HG02610 (cell line): ENCODE data around the gene CCDC183.
"Not testable (repeated sequence)": the region's sequence is repeated elsewhere in the genome, so short reads cannot be mapped to it uniquely, and the experiment has no call there.

Experiments
- ATAC-seq: cut with Tn5 transposase; IDR thresholded peaks from one replicate; pipeline ENCODE4 v1.9.1; 2021; ENCODE audit warnings: mild to moderate bottlenecking, moderate library complexity; ENCODE audit not compliant: unreplicated experiment

CCDC183 gene

GRCh38 chr9:136796238-136796774, at the start of gene CCDC183:
TSS of gene CCDC183 (plus strand) at chr9:136796338. CDS start at chr9:136796398, 60 bp downstream.
- ATAC-seq, result no peak

- ATAC-seq, result no peak
Observed at GRCh38 chr9:136746621-136747020, 49.5 kb upstream of the CCDC183 start.

DNA sequence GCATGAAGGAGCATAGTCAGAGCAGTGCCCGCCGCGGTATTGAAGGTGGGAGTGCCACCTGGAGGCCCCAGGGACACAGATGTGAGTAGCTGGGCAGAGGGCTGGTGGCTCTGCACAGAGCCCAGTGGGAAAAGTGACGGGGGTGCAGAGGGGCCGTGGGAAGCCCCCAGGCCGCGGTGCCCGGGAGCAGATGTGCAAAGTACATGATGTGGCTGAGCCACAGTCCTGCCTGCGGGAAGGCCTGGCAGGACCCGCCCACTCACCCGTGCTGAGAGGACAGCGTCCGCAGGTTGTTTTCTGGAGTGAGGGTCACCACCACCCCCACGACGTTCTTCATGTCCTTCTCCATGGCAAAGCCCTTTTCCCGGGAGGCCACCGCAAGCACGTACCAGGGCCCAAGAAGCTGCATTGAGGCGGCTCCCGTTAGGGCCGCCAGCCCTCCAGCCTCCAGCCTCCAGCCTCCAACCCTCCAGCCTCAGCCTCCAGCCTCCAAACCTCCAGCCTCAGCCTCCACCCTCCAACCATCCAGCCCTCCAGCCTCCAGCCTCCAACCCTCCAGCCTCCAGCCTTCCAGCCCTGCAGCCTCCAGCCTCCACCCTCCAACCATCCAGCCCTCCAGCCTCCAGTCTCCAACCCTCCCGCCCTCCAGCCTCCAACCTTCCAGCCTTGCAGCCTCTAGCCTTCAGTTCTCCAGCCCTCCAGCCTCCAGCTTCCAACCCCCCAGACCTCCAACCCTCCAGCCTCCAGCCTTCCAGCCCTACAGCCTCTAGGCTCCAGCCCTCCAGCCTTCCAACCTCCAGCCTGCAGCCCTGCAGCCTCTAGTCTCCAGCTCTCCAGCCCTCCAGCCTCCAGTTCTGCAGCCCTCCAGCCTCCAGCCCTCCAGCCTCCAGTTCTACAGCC, 48.7 kb upstream of the CCDC183 start:
- ATAC-seq, result no peak

GRCh38 chr9:136748201-136748600, 47.9 kb upstream of the CCDC183 start, which contains the start of gene LCN6:
TSS of gene LCN6 (minus strand) at chr9:136748525. CDS start at chr9:136748483, 42 bp downstream.
- no peak for ATAC-seq

- ATAC-seq, result no peak
Observed at GRCh38 chr9:136748666-136749611, 47.2 kb upstream of the CCDC183 start.

DNA sequence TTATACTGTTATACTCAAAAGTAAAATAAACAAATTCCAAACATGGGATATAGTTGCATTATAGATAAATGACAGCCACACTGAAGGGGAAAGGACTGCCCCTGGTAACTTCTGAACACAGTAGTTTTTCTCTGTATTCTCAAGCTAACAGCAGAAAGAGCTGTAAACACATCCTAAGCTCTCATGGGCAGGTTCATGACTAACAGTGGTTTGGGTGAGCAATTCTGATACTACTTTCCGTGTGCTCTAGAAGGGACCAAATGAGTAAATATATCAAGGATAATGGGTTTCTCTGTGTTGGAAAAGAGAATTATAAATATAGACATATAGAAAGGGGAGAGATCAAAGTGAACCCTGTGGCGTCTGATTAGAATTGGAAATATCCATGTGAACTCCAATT, 45.6 kb upstream of the CCDC183 start:
- ATAC-seq, result no peak

GRCh38 chr9:136751244-136751643, 44.9 kb upstream of the CCDC183 start:
- no peak for ATAC-seq

DNA sequence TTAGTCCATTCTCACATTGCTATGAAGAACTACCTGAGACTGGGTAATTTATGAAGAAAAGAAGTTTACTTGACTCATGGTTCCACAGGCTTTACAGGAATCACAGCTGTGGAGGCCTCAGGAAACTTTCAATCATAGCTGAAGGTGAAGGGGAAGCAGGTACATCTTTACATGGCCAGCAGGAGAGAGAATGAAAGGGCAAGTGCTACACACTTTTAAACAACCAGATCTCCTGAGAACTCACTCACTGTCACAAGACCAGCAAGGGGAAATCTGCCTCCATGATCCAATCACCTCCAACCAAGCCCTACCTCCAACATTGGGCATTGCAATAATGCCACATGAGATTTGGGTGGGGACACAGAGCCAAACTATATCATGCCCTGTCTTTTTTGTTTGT, 44.3 kb upstream of the CCDC183 start:
- ATAC-seq, result no peak

GRCh38 chr9:136753371-136754058, 42.6 kb upstream of the CCDC183 start:
- no peak for ATAC-seq

DNA sequence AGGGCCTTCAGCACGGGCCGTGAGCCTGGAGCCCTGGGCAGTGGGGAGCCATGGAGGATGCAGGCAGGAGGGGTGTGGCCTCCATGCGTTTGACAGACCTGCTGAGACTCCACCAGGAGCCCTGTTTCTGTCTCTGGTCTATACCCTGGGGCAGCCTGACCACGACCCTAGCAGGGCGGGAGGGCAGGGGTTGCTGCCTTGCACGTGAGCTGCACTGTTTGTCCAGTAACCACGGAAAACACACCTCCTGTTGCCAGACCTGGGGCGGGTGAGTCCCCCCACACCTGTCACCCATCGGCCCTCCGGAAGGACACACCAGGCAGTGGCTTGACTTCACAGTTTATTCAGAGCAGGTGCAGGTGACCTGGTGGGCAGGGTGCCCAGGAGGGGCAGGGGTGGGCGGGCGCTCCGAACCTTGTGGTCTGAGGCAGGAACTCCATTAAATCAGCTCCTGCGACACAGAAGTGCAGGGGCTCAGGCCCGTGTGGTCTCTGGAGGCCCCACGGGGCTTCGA, 42.0 kb upstream of the CCDC183 start:
- no peak for ATAC-seq

DNA sequence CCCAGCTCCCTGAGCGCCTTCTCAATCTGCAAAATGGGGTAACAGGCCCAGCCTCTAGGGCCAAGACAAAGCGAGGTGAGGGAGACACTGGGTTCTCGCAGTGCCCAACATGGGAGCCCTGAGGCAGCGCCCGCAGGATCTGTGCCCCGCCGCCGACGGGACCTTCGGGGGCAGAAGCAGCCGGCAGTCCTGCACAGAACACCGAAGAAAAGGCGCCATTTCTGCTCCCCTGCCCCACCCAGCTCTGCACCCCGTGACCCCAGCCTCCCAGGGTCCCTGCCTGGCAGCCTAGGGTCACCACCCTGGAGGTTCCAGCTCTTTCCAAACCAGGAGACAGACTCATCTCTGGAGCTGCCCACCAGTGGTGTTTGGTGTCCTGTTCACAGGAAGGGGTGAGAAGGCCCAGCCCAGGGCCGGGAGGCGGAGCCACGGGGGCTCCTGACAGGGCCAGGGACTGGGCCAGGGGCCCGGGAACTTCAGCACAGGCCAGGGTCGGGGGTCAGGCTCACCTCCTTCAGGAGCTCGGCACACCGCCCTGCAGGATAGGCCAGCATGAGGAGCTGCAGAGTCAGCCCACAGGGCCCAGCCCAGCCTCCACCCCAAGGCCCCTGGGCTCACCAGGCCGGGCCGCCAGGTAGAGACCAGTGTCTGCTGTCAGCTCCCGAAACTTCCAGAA, 41.4 kb upstream of the CCDC183 start:
- no peak for ATAC-seq

- not testable (repeated sequence) for ATAC-seq
Observed at GRCh38 chr9:136755302-136756133, 40.6 kb upstream of the CCDC183 start.

GRCh38 chr9:136756134-136756438, 40.1 kb upstream of the CCDC183 start:
- ATAC-seq, result no peak

DNA sequence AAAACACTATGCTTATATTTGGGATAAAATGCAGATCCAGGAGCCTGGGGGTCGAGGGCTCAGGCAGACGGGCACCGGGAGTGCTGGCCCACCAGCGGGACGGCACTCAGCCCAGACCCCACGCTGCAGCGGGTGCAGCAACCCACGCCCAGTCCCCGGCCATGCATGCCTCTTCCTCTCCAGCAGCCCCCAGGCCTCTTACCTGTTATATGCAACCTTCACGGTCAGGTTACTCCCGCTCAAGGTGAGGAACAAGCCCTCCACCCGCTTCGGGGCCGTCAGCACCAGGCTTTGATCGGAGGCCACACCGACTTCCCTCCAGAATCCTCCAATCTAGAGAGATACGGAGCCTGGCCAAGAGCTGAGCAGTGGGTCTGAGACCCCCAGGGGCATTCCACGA, 39.3 kb upstream of the CCDC183 start:
- ATAC-seq, result no peak

DNA sequence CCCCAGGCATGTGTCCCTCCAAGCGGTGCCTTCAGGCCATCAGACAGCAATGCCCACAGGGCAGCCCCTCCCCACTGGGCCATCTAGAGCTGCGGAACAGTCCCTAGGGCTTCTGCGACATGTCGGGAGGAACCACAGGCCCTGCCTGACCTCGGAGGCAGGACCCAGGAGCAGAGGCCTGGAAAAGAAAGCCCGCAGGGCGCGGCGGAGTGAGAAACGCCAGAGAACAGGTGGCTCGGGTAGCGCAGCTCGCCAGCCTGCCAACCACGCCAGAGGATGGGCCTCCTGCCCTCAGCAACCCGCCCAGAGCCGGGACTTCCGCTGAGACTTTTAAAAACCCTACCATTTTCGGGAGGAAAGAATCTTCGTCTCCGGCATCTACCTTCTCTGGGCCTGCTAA, 38.8 kb upstream of the CCDC183 start:
- ATAC-seq, result no peak

- ATAC-seq, result no peak
Observed at GRCh38 chr9:136757751-136758140, 38.4 kb upstream of the CCDC183 start.

DNA sequence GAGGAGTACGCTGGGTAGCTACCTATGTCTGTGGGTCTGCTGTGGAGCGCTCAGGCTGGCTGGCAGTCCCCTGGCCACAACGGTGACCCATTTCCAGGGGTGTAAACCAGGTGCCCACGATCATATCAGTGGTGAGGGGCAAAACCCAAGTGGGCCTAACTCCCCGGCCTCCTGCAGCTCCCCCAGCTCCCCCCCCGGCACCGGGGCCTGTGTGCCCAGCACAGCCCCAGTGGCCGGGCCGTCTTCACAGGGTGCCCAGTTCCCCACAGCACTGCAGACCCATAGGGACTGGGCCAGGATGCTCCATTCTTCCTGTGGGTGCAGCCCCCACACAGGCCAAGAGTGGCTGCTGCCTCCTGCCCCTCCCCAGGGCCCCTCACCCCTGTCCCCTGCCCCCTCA, 37.1 kb upstream of the CCDC183 start:
- ATAC-seq, result no peak

- no peak for ATAC-seq
Observed at GRCh38 chr9:136759436-136760325, 36.5 kb upstream of the CCDC183 start.
